Mesodermal cell (in vitro differentiated cells): Measurements from ENCODE around the gene MOB2.

Experiments
- H3K27ac ChIP-seq: 2 replicates; pipeline ENCODE4 v1.7.0; 2013; ENCODE audit warnings: mild to moderate bottlenecking, low read depth, low read length, moderate library complexity; ENCODE audit not compliant: severe bottlenecking
- H3K36me3 ChIP-seq: 2 replicates; pipeline ENCODE4 v1.7.1; 2013; ENCODE audit warnings: mild to moderate bottlenecking, low read length, moderate library complexity; ENCODE audit not compliant: control insufficient read depth, insufficient read depth
- H3K4me1 ChIP-seq: one replicate; pipeline ENCODE4 v1.7.1; 2013; ENCODE audit warnings: mild to moderate bottlenecking, low read length; ENCODE audit not compliant: insufficient read depth, control insufficient read depth, poor library complexity, severe bottlenecking
- H3K4me3 ChIP-seq: 2 replicates; pipeline ENCODE4 v1.7.0; 2013; ENCODE audit warnings: low read length, control low read depth, mild to moderate bottlenecking; ENCODE audit not compliant: insufficient read depth, poor library complexity, severe bottlenecking; ENCODE audit errors: extremely low read depth
- H3K9me3 ChIP-seq: 2 replicates; pipeline ENCODE4 v1.7.1; 2013; ENCODE audit warnings: mild to moderate bottlenecking, low read length, moderate library complexity; ENCODE audit not compliant: control insufficient read depth
- WGBS, 2 experiments: methylation state at CpG; one replicate each; pipeline ENCODE4 v1.1.5; 2013; ENCODE audit warnings: missing lambda C conversion rate in 2 of 2; ENCODE audit not compliant: insufficient coverage in 2 of 2; 5-methylcytosine and 5-hydroxymethylcytosine counted together

MOB2 gene

DNA sequence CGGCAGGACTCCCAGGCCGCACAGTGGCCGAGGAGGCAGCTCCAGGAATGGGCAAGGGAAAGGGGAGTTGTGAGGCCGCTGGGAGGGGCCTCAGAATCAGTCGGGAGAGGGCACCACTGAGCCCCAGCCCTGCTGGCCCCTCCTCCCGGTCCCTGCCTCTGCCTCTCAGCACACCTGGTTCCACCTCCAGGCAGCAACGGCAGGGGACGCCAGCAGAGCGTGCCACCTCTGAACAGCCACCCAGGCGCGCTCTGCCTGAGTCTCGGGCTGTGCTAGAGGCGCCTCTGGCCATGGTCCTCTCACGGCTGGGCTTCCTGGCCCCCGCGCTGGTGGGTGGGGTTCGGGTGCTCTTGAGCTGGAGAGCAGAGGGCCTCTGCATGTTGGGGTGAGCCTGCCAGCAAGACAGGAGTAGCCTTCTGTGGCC is 33.0 kb downstream of the MOB2 start:
- no peak overlapping the region for H3K4me3 ChIP-seq
- WGBS, 2 experiments = 46 to 49% methylated on average over 15 to 17 of the region's 17 CpGs
- H3K36me3 ChIP-seq = no peaks in the 10 kb centered on the region

GRCh38 chr11:1452744-1453143 is 33.8 kb downstream of the MOB2 start:
- Histone ChIP-seq H3K36me3 (no peaks in the 10 kb centered on the region), H3K4me3 (no peak overlapping the region), H3K27ac (no peak overlapping the region), H3K4me1 (no peaks in the 10 kb centered on the region), H3K9me3 (no peaks in the 10 kb centered on the region)
- WGBS, 2 experiments = 90 to 95% methylated on average over 12 to 13 of the region's 13 CpGs

More for the DNA sequence above, 33.0 kb downstream of the MOB2 start:
- Histone ChIP-seq H3K27ac (no peak overlapping the region), H3K9me3 (no peaks in the 10 kb centered on the region), H3K4me1 (no peaks in the 10 kb centered on the region)

- Histone ChIP-seq H3K36me3 (no peaks in the 10 kb centered on the region), H3K4me1 (no peaks in the 10 kb centered on the region), H3K4me3 (no peak overlapping the region), H3K27ac (no peak overlapping the region), H3K9me3 (no peaks in the 10 kb centered on the region)
- WGBS, 2 experiments = 91 to 96% methylated on average over 26 to 27 of the region's 27 CpGs
Observed at GRCh38 chr11:1451781-1452470, 34.7 kb downstream of the MOB2 start.

DNA sequence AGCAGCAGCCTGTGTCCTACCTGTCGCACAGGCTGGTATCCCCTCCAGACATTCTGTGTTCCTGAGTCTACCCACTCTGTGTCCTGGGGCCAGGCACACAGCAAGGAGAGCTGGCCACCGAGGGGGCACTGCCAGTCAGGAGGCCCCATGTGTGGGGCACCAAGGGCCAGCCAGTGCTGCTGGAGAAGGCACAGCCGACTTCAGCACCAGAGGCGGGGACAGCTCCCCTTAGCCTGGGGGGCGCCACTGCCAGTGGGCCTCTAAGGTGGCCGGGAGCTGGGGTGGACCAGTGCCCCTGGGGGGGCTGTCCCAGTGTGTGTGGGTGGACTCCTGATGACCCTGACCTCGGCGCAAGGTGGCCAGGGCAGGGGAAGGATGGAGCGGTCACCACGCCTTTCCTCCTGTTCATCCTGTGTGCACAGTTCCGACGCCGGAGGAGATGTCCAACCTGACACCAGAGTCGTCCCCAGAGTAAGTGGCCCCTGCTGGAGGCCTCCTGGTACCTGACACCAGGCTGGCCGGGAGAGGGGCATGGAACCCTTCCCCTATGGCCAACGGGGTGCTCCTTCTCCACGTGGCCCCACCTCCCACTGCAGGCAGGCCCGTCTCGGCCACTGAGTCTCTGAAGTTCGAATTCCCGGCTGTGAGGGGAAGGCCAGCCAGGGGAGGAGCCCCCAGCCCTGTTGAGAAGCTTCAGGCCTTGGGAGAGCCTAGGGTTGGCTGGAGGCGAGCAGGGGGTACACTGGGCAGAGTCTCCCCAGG is 35.4 kb downstream of the MOB2 start:
- Histone ChIP-seq H3K4me3 (no peak overlapping the region), H3K36me3 (no peaks in the 10 kb centered on the region), H3K9me3 (no peaks in the 10 kb centered on the region), H3K4me1 (no peaks in the 10 kb centered on the region), H3K27ac (no peak overlapping the region)
- WGBS, 2 experiments = 86 to 87% methylated on average over 19 to 21 of the region's 22 CpGs

DNA sequence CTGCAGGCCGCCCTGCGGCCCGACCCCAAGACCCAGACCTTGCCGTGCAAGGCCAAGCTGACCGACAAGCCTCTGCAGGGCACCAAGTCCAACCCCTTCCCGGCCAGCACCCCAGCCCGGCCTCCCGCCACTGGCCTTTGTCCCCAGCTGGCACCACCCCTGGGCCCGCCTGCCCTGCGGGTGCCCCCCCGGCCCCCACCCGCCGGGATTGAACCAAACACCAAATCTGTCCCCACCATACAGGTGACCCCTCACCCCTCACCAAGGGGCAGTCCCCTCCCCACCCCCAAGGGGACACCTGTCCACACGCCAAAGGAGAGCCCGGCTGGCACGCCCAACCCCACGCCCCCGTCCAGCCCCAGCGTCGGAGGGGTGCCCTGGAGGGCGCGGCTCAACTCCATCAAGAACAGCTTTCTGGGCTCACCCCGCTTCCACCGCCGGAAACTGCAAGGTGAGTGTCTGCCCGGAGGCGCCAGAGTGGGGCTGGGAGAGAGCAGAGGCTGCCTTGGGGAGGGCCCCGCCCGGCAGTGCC is 36.2 kb downstream of the MOB2 start:
- Histone ChIP-seq H3K36me3 (no peaks in the 10 kb centered on the region), H3K4me1 (no peaks in the 10 kb centered on the region), H3K9me3 (no peaks in the 10 kb centered on the region), H3K27ac (no peak overlapping the region), H3K4me3 (no peak overlapping the region)
- 91 to 96% methylated on average over 13 to 25 of the region's 29 CpGs for WGBS, 2 experiments

DNA sequence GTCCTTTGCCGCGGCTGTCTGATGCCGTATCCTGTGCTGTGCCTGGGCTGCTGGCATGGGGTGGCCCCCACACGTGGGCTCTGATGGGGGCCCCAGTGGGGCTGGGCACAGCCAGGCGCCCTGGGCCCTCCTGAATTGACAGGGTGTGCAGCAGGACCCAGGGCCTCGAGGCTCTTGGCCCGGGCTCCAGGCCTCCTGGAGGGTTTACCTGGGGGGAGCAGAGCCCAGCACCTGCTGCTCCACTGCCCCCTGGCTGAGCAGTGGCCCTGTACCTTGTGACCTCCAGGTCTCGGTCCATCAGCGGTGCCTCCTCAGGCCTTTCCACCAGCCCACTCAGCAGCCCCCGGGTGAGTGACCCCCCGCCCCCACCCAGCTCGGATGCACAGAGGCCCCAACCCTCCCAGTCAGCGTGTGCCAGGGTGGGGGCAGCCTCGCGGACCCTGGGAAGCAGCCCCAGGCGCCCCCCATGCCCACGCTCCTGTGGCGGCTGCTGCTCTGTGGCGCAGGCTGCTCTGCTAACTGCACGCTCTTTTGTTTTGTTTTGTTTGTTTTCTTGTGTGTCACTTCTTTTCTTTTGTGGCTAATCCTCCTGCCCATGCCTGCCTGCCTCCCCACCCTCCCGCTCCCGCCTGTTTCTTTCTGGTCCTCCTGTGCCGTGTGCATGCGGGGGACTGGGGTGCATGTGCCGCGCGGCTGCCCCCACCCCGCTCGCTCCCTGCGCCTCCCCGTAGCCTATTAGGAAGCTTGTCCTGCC is 36.9 kb downstream of the MOB2 start:
- Histone ChIP-seq H3K4me1 (no peaks in the 10 kb centered on the region), H3K4me3 (no peak overlapping the region), H3K27ac (no peak overlapping the region), H3K36me3 (no peaks in the 10 kb centered on the region), H3K9me3 (no peaks in the 10 kb centered on the region)
- 91 to 94% methylated on average over 13 to 26 of the region's 31 CpGs for WGBS, 2 experiments

DNA sequence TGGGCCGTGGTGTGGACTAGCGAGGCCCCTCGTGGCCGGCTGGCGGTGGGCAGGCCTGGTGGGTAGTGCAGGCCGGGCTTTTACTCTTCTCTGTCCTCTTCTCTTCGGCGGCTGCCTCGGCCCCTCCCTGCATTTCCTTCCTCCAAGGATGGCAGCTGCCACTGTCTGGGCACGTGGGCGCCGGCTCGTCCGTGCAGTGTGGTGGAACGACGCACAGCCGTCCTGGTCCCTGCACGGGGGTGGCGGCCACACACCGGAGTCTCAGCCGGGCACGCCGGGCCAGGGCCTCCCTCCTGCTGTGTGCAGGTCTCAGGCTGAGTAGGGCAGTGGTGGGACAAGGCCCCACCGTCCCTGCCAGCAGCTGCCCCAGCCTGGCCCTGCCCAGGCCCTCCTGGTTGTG is 37.7 kb downstream of the MOB2 start:
- Histone ChIP-seq H3K9me3 (no peaks in the 10 kb centered on the region), H3K4me3 (no peak overlapping the region), H3K36me3 (no peaks in the 10 kb centered on the region), H3K27ac (no peak overlapping the region), H3K4me1 (no peaks in the 10 kb centered on the region)
- WGBS, 2 experiments = 91 to 95% methylated on average over 15 to 19 of the region's 24 CpGs

GRCh38 chr11:1447845-1448825 is 38.4 kb downstream of the MOB2 start:
- no peaks in the 10 kb centered on the region for H3K36me3 ChIP-seq
- H3K4me3 ChIP-seq = no peak overlapping the region
- H3K4me1 ChIP-seq = no peaks in the 10 kb centered on the region
- no peaks in the 10 kb centered on the region for H3K9me3 ChIP-seq
- 94 to 95% methylated on average over 42 of the region's 49 CpGs for WGBS, 2 experiments
- no peak overlapping the region for H3K27ac ChIP-seq

DNA sequence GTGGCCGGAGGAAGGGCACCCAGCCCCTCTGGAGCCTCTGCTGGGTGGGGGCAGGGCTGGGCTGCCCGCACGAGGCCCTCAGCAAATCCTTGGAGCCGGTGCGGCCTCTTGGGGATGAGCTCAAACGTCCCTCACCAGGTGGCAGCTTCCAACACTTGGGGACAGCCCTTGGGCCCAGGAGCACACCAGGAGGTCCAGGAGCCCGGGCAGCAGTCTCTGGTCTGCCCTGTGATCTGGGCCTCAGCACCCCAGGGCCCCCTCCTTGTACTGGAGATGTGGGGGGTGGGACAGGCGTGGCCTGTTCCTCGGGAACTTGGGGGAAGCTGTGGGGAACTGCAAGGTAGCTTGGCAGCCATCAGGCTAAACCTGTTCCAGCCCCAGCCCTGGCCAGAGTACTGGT is 40.0 kb downstream of the MOB2 start:
- no peak overlapping the region for H3K4me3 ChIP-seq
- WGBS, 2 experiments = 91 to 96% methylated on average over 8 to 9 of the region's 9 CpGs
- H3K36me3 ChIP-seq = no peaks in the 10 kb centered on the region
- no peaks in the 10 kb centered on the region for H3K9me3 ChIP-seq
- no peaks in the 10 kb centered on the region for H3K4me1 ChIP-seq
- H3K27ac ChIP-seq = no peak overlapping the region
